ENCODE measurements around the gene RARB.
A peak's percentile ranks its signal among the peaks of the same experiment; 100 is the strongest.

The RARB gene

DNA sequence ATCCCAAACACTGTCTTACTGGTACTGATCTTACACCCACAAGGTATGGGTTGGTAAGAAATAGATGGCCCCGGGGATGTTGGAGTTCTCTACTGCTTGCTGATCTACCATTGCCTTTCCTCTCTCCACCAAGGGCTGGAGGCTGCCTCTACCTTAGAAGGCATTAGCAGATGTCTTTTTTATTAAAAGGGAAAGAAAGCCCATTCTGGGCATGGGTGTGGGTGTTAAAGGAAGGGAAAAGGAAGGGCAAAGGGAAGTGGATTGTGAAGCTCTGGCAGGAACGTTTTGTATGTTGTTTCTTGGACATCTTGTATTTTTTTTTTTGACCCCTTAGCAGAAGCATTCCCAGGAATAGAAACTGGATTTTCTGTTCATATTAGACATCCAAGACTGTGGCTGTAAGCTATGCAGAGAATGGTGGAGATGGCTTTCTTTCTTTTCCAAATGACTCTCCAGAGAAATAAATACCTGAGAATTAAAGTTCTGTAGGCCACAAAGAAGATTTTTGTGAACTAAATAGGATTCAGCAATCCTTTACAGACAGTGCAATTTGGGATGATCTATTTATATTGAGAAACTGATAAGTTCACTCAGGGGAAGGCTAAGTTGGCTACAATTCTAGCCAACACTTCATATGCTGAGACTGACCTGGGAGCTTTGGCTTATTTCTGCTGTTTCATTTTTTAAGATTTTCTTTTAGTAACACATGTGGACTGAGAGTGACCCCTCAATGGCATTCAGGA, 127.8 kb downstream of the RARB start:
- in situ Hi-C loops (cut with HindIII; ENCODE audit: low sequenced_read_pairs): no loop called here
- TF ChIP-seq, protein P1, sequence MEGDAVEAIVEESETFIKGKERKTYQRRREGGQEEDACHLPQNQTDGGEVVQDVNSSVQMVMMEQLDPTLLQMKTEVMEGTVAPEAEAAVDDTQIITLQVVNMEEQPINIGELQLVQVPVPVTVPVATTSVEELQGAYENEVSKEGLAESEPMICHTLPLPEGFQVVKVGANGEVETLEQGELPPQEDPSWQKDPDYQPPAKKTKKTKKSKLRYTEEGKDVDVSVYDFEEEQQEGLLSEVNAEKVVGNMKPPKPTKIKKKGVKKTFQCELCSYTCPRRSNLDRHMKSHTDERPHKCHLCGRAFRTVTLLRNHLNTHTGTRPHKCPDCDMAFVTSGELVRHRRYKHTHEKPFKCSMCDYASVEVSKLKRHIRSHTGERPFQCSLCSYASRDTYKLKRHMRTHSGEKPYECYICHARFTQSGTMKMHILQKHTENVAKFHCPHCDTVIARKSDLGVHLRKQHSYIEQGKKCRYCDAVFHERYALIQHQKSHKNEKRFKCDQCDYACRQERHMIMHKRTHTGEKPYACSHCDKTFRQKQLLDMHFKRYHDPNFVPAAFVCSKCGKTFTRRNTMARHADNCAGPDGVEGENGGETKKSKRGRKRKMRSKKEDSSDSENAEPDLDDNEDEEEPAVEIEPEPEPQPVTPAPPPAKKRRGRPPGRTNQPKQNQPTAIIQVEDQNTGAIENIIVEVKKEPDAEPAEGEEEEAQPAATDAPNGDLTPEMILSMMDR (IDR thresholded peaks at IDR 0.05; ENCODE audit: low read depth, low read length): no peak
- no peak overlapping the region for H3K4me3 ChIP-seq (ENCODE audit: low read depth, low read length)
- no peak for DNase-seq (ENCODE audit: low read depth, low spot score)

DNA sequence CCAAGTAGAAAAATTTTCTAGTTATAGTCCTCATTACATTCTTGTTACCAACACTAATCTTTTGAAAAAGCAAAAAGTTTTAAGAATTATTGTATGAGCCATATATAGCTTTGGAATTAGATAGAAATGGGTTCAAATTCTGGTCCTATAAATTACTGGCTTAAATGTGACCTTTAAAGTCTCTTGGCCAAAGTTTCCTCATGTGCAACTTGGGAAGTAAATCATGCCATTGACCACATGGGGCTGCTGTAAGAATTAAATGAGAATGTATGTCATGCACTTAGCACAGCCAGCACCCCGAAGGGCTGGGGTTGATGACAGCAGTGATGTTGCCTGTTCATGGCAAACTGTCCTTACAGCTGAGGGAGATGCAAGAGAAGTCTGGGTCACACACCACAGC, 128.4 kb downstream of the RARB start:
- no peak overlapping the region for H3K4me3 ChIP-seq (ENCODE audit: low read depth, low read length)
- no peak for DNase-seq (ENCODE audit: low read depth, low spot score)
- TF ChIP-seq, protein P1 (IDR thresholded peaks at IDR 0.05; ENCODE audit: low read depth, low read length): no peak
- in situ Hi-C loops (cut with HindIII; ENCODE audit: low sequenced_read_pairs): no loop called here

DNA sequence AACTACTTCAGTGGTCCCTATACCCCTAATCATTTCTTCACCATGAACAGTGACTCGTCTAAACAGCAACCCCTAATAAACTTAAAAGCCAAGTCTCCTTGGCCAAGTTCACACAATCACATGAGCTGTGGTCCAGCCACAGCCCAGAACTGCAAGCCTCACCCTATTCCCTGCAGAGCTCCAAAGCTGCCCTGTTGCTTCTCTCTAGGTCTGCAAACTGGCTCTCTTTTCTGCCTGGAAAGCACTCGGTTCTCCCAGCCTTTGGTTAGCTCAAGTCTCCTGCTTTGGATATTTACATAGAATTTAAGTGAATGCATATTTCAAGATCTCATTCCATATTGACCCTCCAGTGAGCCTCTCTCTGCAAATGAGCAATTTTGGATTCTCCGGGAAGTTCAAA, 129.6 kb downstream of the RARB start:
- in situ Hi-C loops (cut with HindIII; ENCODE audit: low sequenced_read_pairs): no loop called here
- H3K4me3 ChIP-seq (ENCODE audit: low read depth, low read length): no peak overlapping the region
- TF ChIP-seq, protein P1 (IDR thresholded peaks at IDR 0.05; ENCODE audit: low read depth, low read length): no peak
- peak; percentile 45 for DNase-seq (ENCODE audit: low read depth, low spot score)

DNA sequence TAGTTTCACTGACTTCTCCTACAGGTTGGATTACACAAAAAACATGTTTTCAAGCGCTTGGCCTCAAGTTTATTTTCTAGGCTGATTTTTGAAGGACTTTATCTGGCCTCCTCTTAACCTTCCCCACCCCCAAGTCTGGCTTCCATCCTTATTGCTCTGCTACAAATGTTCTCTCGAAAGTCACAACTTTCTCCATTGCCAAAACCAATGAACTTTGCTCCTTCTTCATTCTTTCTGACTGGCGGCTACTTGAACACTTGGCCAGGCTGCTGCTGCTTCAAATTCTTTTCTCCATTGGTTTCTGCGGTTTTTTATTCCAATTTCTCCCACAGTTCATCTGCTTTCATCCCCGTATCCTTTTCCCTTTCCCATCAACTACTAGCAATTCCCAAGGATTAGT, 130.1 kb downstream of the RARB start:
- DNase-seq (ENCODE audit: low read depth, low spot score): peak; percentile 66
- in situ Hi-C loops (cut with HindIII; ENCODE audit: low sequenced_read_pairs): no loop called here
- H3K4me3 ChIP-seq (ENCODE audit: low read depth, low read length): no peak overlapping the region
- TF ChIP-seq, protein P1 (IDR thresholded peaks at IDR 0.05; ENCODE audit: low read depth, low read length): no peak

DNA sequence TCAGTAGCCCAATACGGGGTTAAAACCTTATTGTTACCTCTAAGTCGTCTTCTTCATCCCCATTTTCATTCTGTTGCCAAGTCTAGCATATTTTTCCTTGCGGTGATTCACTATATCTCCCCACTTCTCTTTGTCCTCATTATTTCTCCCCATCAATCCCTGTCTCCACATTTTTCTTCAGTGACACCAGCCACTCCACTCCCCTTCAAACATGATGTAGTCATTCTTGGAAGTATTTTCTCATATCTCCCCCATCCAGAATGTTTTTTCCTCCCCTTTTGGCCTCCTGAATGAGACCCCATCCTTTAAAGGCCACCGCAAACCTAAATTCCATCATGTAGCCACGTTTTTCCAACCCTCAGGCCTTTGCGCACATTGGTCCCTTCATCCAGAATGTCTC, 130.7 kb downstream of the RARB start:
- in situ Hi-C loops (cut with HindIII; ENCODE audit: low sequenced_read_pairs): no loop called here
- no peak for DNase-seq (ENCODE audit: low read depth, low spot score)
- TF ChIP-seq, protein P1 (IDR thresholded peaks at IDR 0.05; ENCODE audit: low read depth, low read length): no peak
- no peak overlapping the region for H3K4me3 ChIP-seq (ENCODE audit: low read depth, low read length)

DNA sequence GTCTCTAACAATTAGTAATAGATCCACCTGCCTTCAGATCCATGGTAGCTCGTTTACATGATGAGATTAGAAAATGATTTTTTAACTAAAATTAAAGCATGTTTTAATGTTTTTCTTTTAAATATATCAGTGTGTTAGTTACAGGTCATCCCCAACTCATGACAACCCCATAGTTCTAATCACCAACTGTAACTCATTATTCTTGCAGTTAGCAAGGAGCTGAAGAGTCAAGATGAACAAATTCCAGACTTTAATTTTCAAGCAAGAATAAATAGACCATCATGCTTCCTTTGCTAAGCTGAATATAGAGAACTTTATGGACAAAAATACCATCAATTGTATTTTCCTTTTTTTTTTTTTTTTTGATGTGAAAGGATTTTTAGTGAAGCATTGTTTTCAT, 135.5 kb downstream of the RARB start:
- no peak for DNase-seq (ENCODE audit: low read depth, low spot score)
- TF ChIP-seq, protein P1 (IDR thresholded peaks at IDR 0.05; ENCODE audit: low read depth, low read length): no peak
- no peak overlapping the region for H3K4me3 ChIP-seq (ENCODE audit: low read depth, low read length)
- in situ Hi-C loops (cut with HindIII; ENCODE audit: low sequenced_read_pairs): no loop called here
